Measurements from ENCODE around the gene PPFIA2. TPM values are rescaled to one million over a fixed set of nuclear protein-coding genes. Genes with fewer than 3 reads are reported as not detected.

The PPFIA2 gene
- total RNA-seq, 2 donors from 2014 or later, result 23.0 to 51.1 TPM

GRCh38 chr12:81518638-81519037 is 240.5 kb downstream of the PPFIA2 start:
- H3K27me3 ChIP-seq (replicated peaks; ENCODE audit: insufficient read depth), result no peaks in the 10 kb centered on the region
- no peaks in the 10 kb centered on the region for H3K36me3 ChIP-seq
- ATAC-seq (ENCODE audit: insufficient number of reproducible peaks, low FRiP score, low read depth) (no peak), DNase-seq (ENCODE audit: low spot score) (no peak)
- peaks cover 0 to 10% of the 10 kb centered on the region in 2 donors for H3K4me1 ChIP-seq (ENCODE audit: control insufficient read depth in 1 of 2, low read depth in 2 of 2)
- H3K4me3 ChIP-seq, result no peak overlapping the region
- H3K27ac ChIP-seq, result no peak overlapping the region
- TF ChIP-seq CTCF (IDR thresholded peaks at IDR 0.05), result no peak
- H3K9me3 ChIP-seq, result no peaks in the 10 kb centered on the region

- Histone ChIP-seq H3K9me3 (peaks cover 3% of the 10 kb centered on the region), H3K36me3 (no peaks in the 10 kb centered on the region), H3K27me3 (replicated peaks; ENCODE audit: insufficient read depth) (no peaks in the 10 kb centered on the region), H3K4me1 (ENCODE audit: control insufficient read depth in 1 of 2, low read depth in 2 of 2) (peaks cover 0 to 10% of the 10 kb centered on the region in 2 donors), H3K27ac (no peak overlapping the region), H3K4me3 (no peak overlapping the region)
- DNase-seq (ENCODE audit: low spot score) (no peak), ATAC-seq (ENCODE audit: insufficient number of reproducible peaks, low FRiP score, low read depth) (no peak)
- no peak for TF ChIP-seq CTCF (IDR thresholded peaks at IDR 0.05)
Measured at GRCh38 chr12:81517296-81517695, 241.9 kb downstream of the PPFIA2 start.

- no peaks in the 10 kb centered on the region for H3K36me3 ChIP-seq
- no peaks in the 10 kb centered on the region for H3K27me3 ChIP-seq (replicated peaks; ENCODE audit: insufficient read depth)
- no peak overlapping the region for H3K27ac ChIP-seq
- H3K4me3 ChIP-seq, result no peak overlapping the region
- DNase-seq (ENCODE audit: low spot score) (no peak), ATAC-seq (ENCODE audit: insufficient number of reproducible peaks, low FRiP score, low read depth) (no peak)
- no peaks in the 10 kb centered on the region for H3K4me1 ChIP-seq (ENCODE audit: control insufficient read depth in 1 of 2, low read depth in 2 of 2)
- no peak for TF ChIP-seq CTCF (IDR thresholded peaks at IDR 0.05)
- H3K9me3 ChIP-seq, result no peaks in the 10 kb centered on the region
Measured at GRCh38 chr12:81502912-81503695, 256.0 kb downstream of the PPFIA2 start.

GRCh38 chr12:81500788-81501187 is 258.4 kb downstream of the PPFIA2 start:
- ATAC-seq (ENCODE audit: insufficient number of reproducible peaks, low FRiP score, low read depth) (no peak), DNase-seq (ENCODE audit: low spot score) (no peak)
- Histone ChIP-seq H3K36me3 (no peaks in the 10 kb centered on the region), H3K4me3 (no peak overlapping the region), H3K27me3 (replicated peaks; ENCODE audit: insufficient read depth) (no peaks in the 10 kb centered on the region), H3K4me1 (ENCODE audit: control insufficient read depth in 1 of 2, low read depth in 2 of 2) (no peaks in the 10 kb centered on the region), H3K9me3 (no peaks in the 10 kb centered on the region), H3K27ac (no peak overlapping the region)
- TF ChIP-seq CTCF (IDR thresholded peaks at IDR 0.05), result no peak

GRCh38 chr12:81499809-81500208 is 259.3 kb downstream of the PPFIA2 start:
- Histone ChIP-seq H3K9me3 (no peaks in the 10 kb centered on the region), H3K4me3 (no peak overlapping the region), H3K27ac (no peak overlapping the region), H3K36me3 (no peaks in the 10 kb centered on the region), H3K27me3 (replicated peaks; ENCODE audit: insufficient read depth) (no peaks in the 10 kb centered on the region), H3K4me1 (ENCODE audit: control insufficient read depth in 1 of 2, low read depth in 2 of 2) (no peaks in the 10 kb centered on the region)
- DNase-seq (ENCODE audit: low spot score), result no peak
- ATAC-seq (ENCODE audit: insufficient number of reproducible peaks, low FRiP score, low read depth), result no peak
- no peak for TF ChIP-seq CTCF (IDR thresholded peaks at IDR 0.05)
